Dermis microvascular lymphatic vessel endothelial cell (primary cell): Measurements from ENCODE around the gene THSD7A. TPM values are rescaled to one million over a fixed set of nuclear protein-coding genes. Genes with fewer than 3 reads are reported as not detected.
A peak's percentile ranks its signal among the peaks of the same experiment; 100 is the strongest.
"Not testable (repeated sequence)": the region's sequence is repeated elsewhere in the genome, so short reads cannot be mapped to it uniquely, and the experiment has no call there.

Experiments
- DNase-seq, 2 donors: peaks; one replicate each; pipeline versions ENCODE4 v3.0.0 to v3.0.0-alpha.2; 2010; ENCODE audit warnings: low read depth in 2 of 2
- total RNA-seq: library from RNA; depleted of rRNA; stranded (reverse); fragments of >200 nt; gene quantifications from 2 replicates; pipeline ENCODE4 v1.2.1, GENCODE V29; 2014

Gene THSD7A
- total RNA-seq, 1 donor from 2014 or later = 15.8 TPM

GRCh38 chr7:11464624-11465023, 367.4 kb downstream of the THSD7A start:
- no peak for DNase-seq

- DNase-seq = no peak
These were observed 370.1 kb downstream of the THSD7A start for GRCh38 chr7:11461946-11462345.

GRCh38 chr7:11458736-11459483, 373.1 kb downstream of the THSD7A start:
- DNase-seq = peak; percentile 33 to 95

- DNase-seq = no peak
These were observed 374.6 kb downstream of the THSD7A start for GRCh38 chr7:11457419-11457818.

- DNase-seq = no peak
These were observed 375.4 kb downstream of the THSD7A start for GRCh38 chr7:11456574-11456973.

GRCh38 chr7:11452476-11452875, 379.5 kb downstream of the THSD7A start:
- DNase-seq = no peak

- DNase-seq = peak; percentile 30 to 83
These were observed 381.7 kb downstream of the THSD7A start for GRCh38 chr7:11450281-11450680.

- DNase-seq = peak in 1 of 2 donors; percentile 45
These were observed 382.7 kb downstream of the THSD7A start for GRCh38 chr7:11449316-11449715.

GRCh38 chr7:11448323-11448722, 383.7 kb downstream of the THSD7A start:
- no peak for DNase-seq

GRCh38 chr7:11447106-11447505, 384.9 kb downstream of the THSD7A start:
- no peak for DNase-seq

- DNase-seq = not testable (repeated sequence)
These were observed 388.1 kb downstream of the THSD7A start for GRCh38 chr7:11443934-11444333.

GRCh38 chr7:11437994-11438393, 394.0 kb downstream of the THSD7A start:
- DNase-seq = no peak

- no peak for DNase-seq
These were observed 395.0 kb downstream of the THSD7A start for GRCh38 chr7:11436773-11437524.

- DNase-seq = no peak
These were observed 395.7 kb downstream of the THSD7A start for GRCh38 chr7:11436316-11436715.

- DNase-seq = no peak
These were observed 397.6 kb downstream of the THSD7A start for GRCh38 chr7:11434366-11434765.

GRCh38 chr7:11430841-11431240, 401.2 kb downstream of the THSD7A start:
- DNase-seq = no peak

GRCh38 chr7:11430112-11430511, 401.9 kb downstream of the THSD7A start:
- DNase-seq = no peak

GRCh38 chr7:11428877-11429581, 403.0 kb downstream of the THSD7A start:
- no peak for DNase-seq

GRCh38 chr7:11427686-11428273, 404.2 kb downstream of the THSD7A start:
- peak; percentile 72 to 82 for DNase-seq

GRCh38 chr7:11424006-11424405, 408.0 kb downstream of the THSD7A start:
- DNase-seq = no peak

GRCh38 chr7:11420049-11420448, 411.9 kb downstream of the THSD7A start:
- DNase-seq = no peak
